IMR-90 (cell line): ENCODE results near the gene RFTN1. TPM values are rescaled to one million over a fixed set of nuclear protein-coding genes. Genes with fewer than 3 reads are reported as not detected.

Source experiments
- ATAC-seq: fragments of 200-7000 bp; cut with Tn5 transposase; 2 replicates; pipeline ENCODE4 v1.9.1; 2020; ENCODE audit warnings: low read depth, mild to moderate bottlenecking, moderate library complexity
- BruUV-seq: library from RNA; stranded (reverse); fragments of 400-500 nt; replicated peaks from 2 replicates; lab custom pipeline; 2021; lab: Mats Ljungman, UMichigan
- CTCF ChIA-PET: fragments of 300-600 bp; formaldehyde crosslinking; extraction: SDS; loops from one replicate; lab custom pipeline; 2021; ENCODE audit warnings: antibody characterized with exemption; lab: Yijun Ruan, JAX
- POLR2A ChIA-PET: fragments of 300-600 bp; sonication (Branson Sonifier 250); formaldehyde crosslinking; loops from one replicate; lab custom pipeline; 2022; ENCODE audit warnings: antibody characterized with exemption; ENCODE audit not compliant: unreplicated experiment; lab: Charles Lee
- DNase-seq: peaks from one replicate; pipeline ENCODE4 v3.0.0; 2013
- H2AFZ ChIP-seq: replicated peaks from 2 replicates; pipeline ENCODE3; 2013; ENCODE audit warnings: low read length, mild to moderate bottlenecking; ENCODE audit not compliant: poor library complexity
- H2AK5ac ChIP-seq: 2 replicates; pipeline ENCODE4 v1.6.1; 2013; ENCODE audit warnings: low read depth, low read length, inconsistent platforms
- H2AK9ac ChIP-seq: replicated peaks from 2 replicates; pipeline ENCODE3; 2013; ENCODE audit warnings: mild to moderate bottlenecking, low read depth, low read length, moderate library complexity; ENCODE audit not compliant: poor library complexity
- H2BK120ac ChIP-seq: 2 replicates; pipeline ENCODE4 v1.6.1; 2013; ENCODE audit warnings: low read depth, low read length, inconsistent platforms
- H2BK15ac ChIP-seq: 3 replicates; pipeline ENCODE4 v1.6.1; 2013; ENCODE audit warnings: low read depth, low read length, inconsistent platforms
- H2BK20ac ChIP-seq: 2 replicates; pipeline ENCODE4 v1.6.1; 2013; ENCODE audit warnings: low read depth, mild to moderate bottlenecking, inconsistent platforms, low read length, moderate library complexity
- H2BK5ac ChIP-seq: 2 replicates; pipeline ENCODE4 v1.6.1; 2013; ENCODE audit warnings: mild to moderate bottlenecking, low read depth, low read length, inconsistent platforms; ENCODE audit not compliant: poor library complexity, severe bottlenecking
- H3K14ac ChIP-seq: replicated peaks from 2 replicates; pipeline ENCODE4 v1.6.1; 2013; ENCODE audit warnings: low read depth, low read length, inconsistent platforms
- H3K18ac ChIP-seq: 2 replicates; pipeline ENCODE4 v1.6.1; 2013; ENCODE audit warnings: low read depth, low read length, control low read depth
- H3K23ac ChIP-seq: 2 replicates; pipeline ENCODE4 v1.6.1; 2013; ENCODE audit warnings: low read depth, low read length, inconsistent platforms
- H3K27ac ChIP-seq: 2 replicates; pipeline ENCODE4 v1.5.1; 2013; ENCODE audit warnings: mild to moderate bottlenecking, control low read depth, low read length; ENCODE audit not compliant: insufficient read depth
- H3K27me3 ChIP-seq: 2 replicates; pipeline ENCODE4 v1.6.1; 2013; ENCODE audit warnings: low read length; ENCODE audit not compliant: control insufficient read depth, insufficient read depth
- H3K36me3 ChIP-seq: 2 replicates; pipeline ENCODE4 v1.6.1; 2013; ENCODE audit warnings: low read length, mixed read lengths; ENCODE audit not compliant: control insufficient read depth, insufficient read depth
- H3K4ac ChIP-seq: 2 replicates; pipeline ENCODE4 v1.6.1; 2013; ENCODE audit warnings: low read depth, low read length, inconsistent platforms
- H3K4me1 ChIP-seq: 2 replicates; pipeline ENCODE4 v1.6.1; 2013; ENCODE audit warnings: low read length, mixed read lengths; ENCODE audit not compliant: control insufficient read depth, insufficient read depth
- H3K4me2 ChIP-seq: 2 replicates; pipeline ENCODE4 v1.6.1; 2013; ENCODE audit warnings: low read depth, mild to moderate bottlenecking, control low read depth, low read length, moderate library complexity
- H3K4me3 ChIP-seq: 2 replicates; pipeline ENCODE4 v1.5.1; 2013; ENCODE audit warnings: low read depth, mild to moderate bottlenecking, control low read depth, low read length, moderate library complexity; ENCODE audit not compliant: insufficient read depth
- H3K56ac ChIP-seq: 2 replicates; pipeline ENCODE4 v1.6.1; 2013; ENCODE audit warnings: low read length, inconsistent platforms; ENCODE audit not compliant: insufficient read depth; ENCODE audit errors: extremely low read depth
- H3K79me1 ChIP-seq, 2 experiments: 2 replicates each; pipeline ENCODE4 v1.6.1; 2013; ENCODE audit warnings: low read length in 2 of 2, inconsistent platforms in 1 of 2, low read depth in 1 of 2
- H3K9ac ChIP-seq: 2 replicates; pipeline ENCODE4 v1.6.1; 2013; ENCODE audit warnings: low read depth, low read length, control low read depth
- H3K9me1 ChIP-seq: 2 replicates; pipeline ENCODE4 v1.6.1; 2013; ENCODE audit warnings: low read length, inconsistent platforms; ENCODE audit not compliant: insufficient read depth
- H3K9me3 ChIP-seq: 2 replicates; pipeline ENCODE4 v1.6.1; 2013; ENCODE audit warnings: low read length; ENCODE audit not compliant: control insufficient read depth, insufficient read depth
- H4K20me1 ChIP-seq: 2 replicates; pipeline ENCODE4 v1.6.1; 2013; ENCODE audit warnings: low read length, inconsistent platforms; ENCODE audit not compliant: insufficient read depth
- H4K5ac ChIP-seq: 2 replicates; pipeline ENCODE4 v1.6.1; 2013; ENCODE audit warnings: mild to moderate bottlenecking, low read depth, low read length, control low read depth
- H4K8ac ChIP-seq, 2 experiments: 2 replicates each; pipeline ENCODE4 v1.6.1; 2013; ENCODE audit warnings: low read depth in 2 of 2, low read length in 2 of 2, control low read depth in 1 of 2, inconsistent platforms in 1 of 2
- H4K91ac ChIP-seq: 2 replicates; pipeline ENCODE4 v1.6.1; 2013; ENCODE audit warnings: low read depth, low read length, inconsistent platforms; ENCODE audit not compliant: insufficient read depth
- BHLHE40 ChIP-seq: fragments of 150-350 bp; IDR thresholded peaks from 2 replicates; pipeline ENCODE4 v1.6.1; 2016; ENCODE audit warnings: mild to moderate bottlenecking, low read depth, low read length
- CEBPB ChIP-seq: IDR thresholded peaks from 2 replicates; pipeline ENCODE4 v1.6.1; 2012; ENCODE audit warnings: low read depth, low read length, improper control_type of control experiment
- CHD1 ChIP-seq: IDR thresholded peaks from 2 replicates; pipeline ENCODE4 v1.6.1; 2012; ENCODE audit warnings: low read depth, low read length, improper control_type of control experiment
- FOS ChIP-seq: fragments of 150-350 bp; IDR thresholded peaks from 2 replicates; pipeline ENCODE4 v1.6.1; 2016; ENCODE audit warnings: low read depth, low read length
- MAFK ChIP-seq: IDR thresholded peaks from 2 replicates; pipeline ENCODE4 v1.6.1; 2012; ENCODE audit warnings: low read depth, low read length, improper control_type of control experiment
- MAZ ChIP-seq: IDR thresholded peaks from 2 replicates; pipeline ENCODE4 v1.6.1; 2012; ENCODE audit warnings: low read depth, mild to moderate bottlenecking, low read length, improper control_type of control experiment, moderate library complexity, borderline replicate concordance
- MXI1 ChIP-seq: IDR thresholded peaks from 2 replicates; pipeline ENCODE4 v1.6.1; 2012; ENCODE audit warnings: low read depth, mild to moderate bottlenecking, low read length, moderate library complexity, borderline replicate concordance
- NFE2L2 ChIP-seq: fragments of 150-350 bp; IDR thresholded peaks from 2 replicates; pipeline ENCODE4 v1.6.1; 2016; ENCODE audit warnings: low read depth, mild to moderate bottlenecking, low read length
- POLR2A ChIP-seq: IDR thresholded peaks from 2 replicates; pipeline ENCODE4 v1.6.1; 2012; ENCODE audit warnings: mild to moderate bottlenecking, low read depth, low read length
- RAD21 ChIP-seq: IDR thresholded peaks from 2 replicates; pipeline ENCODE4 v1.6.1; 2012; ENCODE audit warnings: low read length, improper control_type of control experiment
- RCOR1 ChIP-seq: IDR thresholded peaks from 2 replicates; pipeline ENCODE4 v1.6.1; 2012; ENCODE audit warnings: mild to moderate bottlenecking, low read length, improper control_type of control experiment; ENCODE audit not compliant: insufficient replicate concordance
- RFX5 ChIP-seq: IDR thresholded peaks from 2 replicates; pipeline ENCODE4 v1.8.0; 2012; ENCODE audit warnings: low read depth, mild to moderate bottlenecking, low read length, moderate library complexity
- SMC3 ChIP-seq: fragments of 150-350 bp; IDR thresholded peaks from 2 replicates; pipeline ENCODE4 v1.6.1; 2016; ENCODE audit warnings: low read depth, mild to moderate bottlenecking, antibody characterized with exemption, low read length, moderate library complexity
- WGBS, 2 experiments: methylation state at CpG; one replicate each; pipeline versions ENCODE4 v1.1.5 to v1.1.7; 2013; ENCODE audit warnings: missing lambda C conversion rate in 2 of 2; ENCODE audit not compliant: insufficient read length in 1 of 2; ENCODE audit errors: extremely low coverage in 2 of 2; 5-methylcytosine and 5-hydroxymethylcytosine counted together
- dilution Hi-C: fragments of 300-500 bp; cut with HindIII; formaldehyde crosslinking; loops from one replicate; pipeline ENCODE4 v1.14.3; 2018; ENCODE audit warnings: low sequenced_read_pairs; ENCODE audit not compliant: unreplicated experiment
- in situ Hi-C: fragments of 300-500 bp; cut with MboI; formaldehyde crosslinking; loops from 3 replicates; pipeline ENCODE4 v1.14.3; 2019; ENCODE audit warnings: low sequenced_read_pairs, inconsistent platforms, mixed read lengths
- intact Hi-C: fragments of 100-400 bp; cut with micrococcal nuclease; formaldehyde crosslinking; loops from 2 replicates; pipeline ENCODE4 v1.10.0; 2022
- polyA plus RNA-seq, 3 experiments: library from polyadenylated mRNA; depleted of rRNA; stranded (reverse); fragments of >200 nt; gene quantifications; 2 replicates each; pipeline ENCODE4 v1.2.3, GENCODE V29; 2012; ENCODE audit warnings: low replicate concordance in 1 of 3
- total RNA-seq: library from RNA; depleted of rRNA; stranded (reverse); fragments of >200 nt; gene quantifications from 2 replicates; pipeline ENCODE4 v1.2.3, GENCODE V29; 2012
- TF ChIP-seq, protein P1 (sequence below): fragments of 150-350 bp; IDR thresholded peaks from 2 replicates; pipeline ENCODE4 v1.6.1; 2017; ENCODE audit warnings: mild to moderate bottlenecking, antibody characterized with exemption, low read length, low read depth
- TF ChIP-seq, protein P2 (sequence below): conservative IDR thresholded peaks from 2 replicates; pipeline ENCODE4 v1.5.1; 2012; ENCODE audit warnings: mild to moderate bottlenecking, low read depth, low read length, improper control_type of control experiment
- TF ChIP-seq, protein P3 (sequence below): fragments of 150-350 bp; IDR thresholded peaks from 2 replicates; pipeline ENCODE4 v1.6.1; 2016; ENCODE audit warnings: low read depth, mild to moderate bottlenecking, low read length, moderate library complexity, borderline replicate concordance

Gene RFTN1
- total and polyA plus RNA-seq, 2 of the 4 experiments (the other 2 are of a cell fraction): 45.0 to 52.0 TPM

DNA sequence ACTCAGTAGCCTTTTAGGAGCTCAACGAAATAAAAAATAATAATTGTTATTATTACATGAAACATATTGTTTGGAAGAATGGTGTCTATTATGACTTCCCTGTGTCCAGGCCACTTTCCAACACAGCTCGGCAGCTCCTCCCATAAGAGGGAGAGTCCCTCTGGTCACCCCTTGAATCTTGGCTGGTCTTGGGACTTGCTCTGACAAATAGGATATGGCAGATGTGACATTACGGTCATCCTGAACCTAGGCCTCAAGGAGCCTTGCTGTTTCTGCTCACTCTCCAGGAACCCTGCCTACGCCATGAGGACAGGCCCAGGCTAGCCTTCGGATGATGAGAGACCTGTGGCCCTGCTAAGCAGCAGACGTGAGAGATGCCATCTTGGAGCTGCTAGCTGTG, 176.7 kb downstream of the RFTN1 start:
- Histone ChIP-seq H3K4me2 (no peak overlapping the region), H3K18ac (no peak overlapping the region), H3K27ac (no peak overlapping the region), H2BK120ac (no peak overlapping the region), H3K4ac (no peak overlapping the region), H3K9me3 (peaks cover 4% of the 10 kb centered on the region), H3K14ac (no peak overlapping the region), H3K27me3 (no peaks in the 10 kb centered on the region), H2BK5ac (no peak overlapping the region), H3K56ac (no peak overlapping the region), H4K20me1 (peaks cover 24% of the 10 kb centered on the region), H3K9me1 (peaks cover 17% of the 10 kb centered on the region), H3K4me3 (no peak overlapping the region), H2AFZ (no peak overlapping the region), H3K36me3 (peaks cover 17% of the 10 kb centered on the region), H4K5ac (no peak overlapping the region), H3K4me1 (peaks cover 8% of the 10 kb centered on the region), H3K9ac (no peak overlapping the region), H2AK5ac (peak overlapping the region; percentile 28; the same call in 1 of the 2 replicates), H2AK9ac (no peak overlapping the region), H2BK20ac (no peak overlapping the region), H3K23ac (no peak overlapping the region), H2BK15ac (no peak overlapping the region), H4K91ac (no peak overlapping the region), H3K79me1 (peaks cover 23 to 50% of the 10 kb centered on the region in 2 experiments), H4K8ac (no peak overlapping the region)
- ATAC-seq (no peak), DNase-seq (no peak)
- intact Hi-C loops (no loop called here), dilution Hi-C loops (no loop called here), in situ Hi-C loops (no loop called here)
- TF ChIP-seq, protein P1, sequence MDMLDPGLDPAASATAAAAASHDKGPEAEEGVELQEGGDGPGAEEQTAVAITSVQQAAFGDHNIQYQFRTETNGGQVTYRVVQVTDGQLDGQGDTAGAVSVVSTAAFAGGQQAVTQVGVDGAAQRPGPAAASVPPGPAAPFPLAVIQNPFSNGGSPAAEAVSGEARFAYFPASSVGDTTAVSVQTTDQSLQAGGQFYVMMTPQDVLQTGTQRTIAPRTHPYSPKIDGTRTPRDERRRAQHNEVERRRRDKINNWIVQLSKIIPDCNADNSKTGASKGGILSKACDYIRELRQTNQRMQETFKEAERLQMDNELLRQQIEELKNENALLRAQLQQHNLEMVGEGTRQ: no peak
- TF ChIP-seq RCOR1 (no peak), BHLHE40 (no peak), CHD1 (no peak), MAZ (no peak), CEBPB (no peak), NFE2L2 (no peak), MXI1 (no peak), MAFK (no peak), POLR2A (no peak), SMC3 (no peak), RAD21 (no peak), RFX5 (no peak), FOS (no peak)
- TF ChIP-seq, protein P2, sequence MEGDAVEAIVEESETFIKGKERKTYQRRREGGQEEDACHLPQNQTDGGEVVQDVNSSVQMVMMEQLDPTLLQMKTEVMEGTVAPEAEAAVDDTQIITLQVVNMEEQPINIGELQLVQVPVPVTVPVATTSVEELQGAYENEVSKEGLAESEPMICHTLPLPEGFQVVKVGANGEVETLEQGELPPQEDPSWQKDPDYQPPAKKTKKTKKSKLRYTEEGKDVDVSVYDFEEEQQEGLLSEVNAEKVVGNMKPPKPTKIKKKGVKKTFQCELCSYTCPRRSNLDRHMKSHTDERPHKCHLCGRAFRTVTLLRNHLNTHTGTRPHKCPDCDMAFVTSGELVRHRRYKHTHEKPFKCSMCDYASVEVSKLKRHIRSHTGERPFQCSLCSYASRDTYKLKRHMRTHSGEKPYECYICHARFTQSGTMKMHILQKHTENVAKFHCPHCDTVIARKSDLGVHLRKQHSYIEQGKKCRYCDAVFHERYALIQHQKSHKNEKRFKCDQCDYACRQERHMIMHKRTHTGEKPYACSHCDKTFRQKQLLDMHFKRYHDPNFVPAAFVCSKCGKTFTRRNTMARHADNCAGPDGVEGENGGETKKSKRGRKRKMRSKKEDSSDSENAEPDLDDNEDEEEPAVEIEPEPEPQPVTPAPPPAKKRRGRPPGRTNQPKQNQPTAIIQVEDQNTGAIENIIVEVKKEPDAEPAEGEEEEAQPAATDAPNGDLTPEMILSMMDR: no peak
- TF ChIP-seq, protein P3, sequence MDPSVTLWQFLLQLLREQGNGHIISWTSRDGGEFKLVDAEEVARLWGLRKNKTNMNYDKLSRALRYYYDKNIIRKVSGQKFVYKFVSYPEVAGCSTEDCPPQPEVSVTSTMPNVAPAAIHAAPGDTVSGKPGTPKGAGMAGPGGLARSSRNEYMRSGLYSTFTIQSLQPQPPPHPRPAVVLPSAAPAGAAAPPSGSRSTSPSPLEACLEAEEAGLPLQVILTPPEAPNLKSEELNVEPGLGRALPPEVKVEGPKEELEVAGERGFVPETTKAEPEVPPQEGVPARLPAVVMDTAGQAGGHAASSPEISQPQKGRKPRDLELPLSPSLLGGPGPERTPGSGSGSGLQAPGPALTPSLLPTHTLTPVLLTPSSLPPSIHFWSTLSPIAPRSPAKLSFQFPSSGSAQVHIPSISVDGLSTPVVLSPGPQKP: no peak
- CTCF ChIA-PET: no interaction called here
- no TSS peak for BruUV-seq
- POLR2A ChIA-PET: no interaction called here
- no CpG with 5 or more reads among the region's 6 CpGs for WGBS, 2 experiments
